GM19468 (cell line): ENCODE measurements around the gene TMEM179B.
A peak's percentile ranks its signal among the peaks of the same experiment; 100 is the strongest.
"Not testable (repeated sequence)": the region's sequence is repeated elsewhere in the genome, so short reads cannot be mapped to it uniquely, and the experiment has no call there.

ENCODE experiments used
- ATAC-seq: cut with Tn5 transposase; IDR thresholded peaks from one replicate; pipeline ENCODE4 v1.9.1; 2021; ENCODE audit warnings: mild to moderate bottlenecking, moderate library complexity, moderate number of reproducible peaks; ENCODE audit not compliant: unreplicated experiment; ENCODE audit errors: extremely low read depth

Gene TMEM179B

DNA sequence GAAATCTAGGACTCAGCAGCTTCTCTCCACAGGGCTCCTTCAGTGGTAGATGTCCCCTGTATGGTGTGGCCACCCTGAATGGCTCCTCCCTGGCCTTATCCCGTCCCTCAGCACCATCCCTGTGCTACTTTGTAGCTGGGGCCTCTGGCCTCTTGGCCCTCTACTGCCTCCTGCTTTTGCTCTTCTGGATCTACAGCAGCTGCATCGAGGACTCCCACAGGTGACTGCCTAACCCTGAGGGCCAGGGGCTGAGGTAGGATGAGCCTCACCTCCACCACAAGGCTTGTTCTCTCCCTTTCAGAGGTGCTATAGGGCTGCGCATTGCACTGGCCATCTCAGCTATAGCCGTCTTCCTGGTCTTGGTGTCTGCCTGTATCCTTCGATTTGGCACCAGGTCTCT, 1.8 kb downstream of the TMEM179B start:
- no peak for ATAC-seq

DNA sequence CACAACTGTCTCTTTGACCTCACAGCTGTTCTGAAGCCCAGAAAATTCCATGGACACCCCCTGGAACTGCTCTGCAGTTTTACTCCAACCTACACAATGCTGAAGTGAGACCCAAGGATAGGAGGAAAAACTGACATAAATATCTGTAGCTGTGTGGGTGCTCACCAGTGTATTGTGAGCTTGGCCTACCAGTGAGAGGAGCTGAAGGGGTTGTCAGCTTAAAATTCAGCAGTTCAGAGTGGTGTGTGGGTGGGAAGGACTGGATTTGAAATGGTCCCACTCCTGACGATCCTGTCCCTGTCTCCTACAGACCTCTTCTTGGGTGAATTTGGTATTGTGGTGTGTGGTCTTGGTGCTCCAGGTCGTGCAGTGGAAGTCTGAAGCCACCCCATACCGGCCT, 2.4 kb downstream of the TMEM179B start:
- ATAC-seq = no peak

DNA sequence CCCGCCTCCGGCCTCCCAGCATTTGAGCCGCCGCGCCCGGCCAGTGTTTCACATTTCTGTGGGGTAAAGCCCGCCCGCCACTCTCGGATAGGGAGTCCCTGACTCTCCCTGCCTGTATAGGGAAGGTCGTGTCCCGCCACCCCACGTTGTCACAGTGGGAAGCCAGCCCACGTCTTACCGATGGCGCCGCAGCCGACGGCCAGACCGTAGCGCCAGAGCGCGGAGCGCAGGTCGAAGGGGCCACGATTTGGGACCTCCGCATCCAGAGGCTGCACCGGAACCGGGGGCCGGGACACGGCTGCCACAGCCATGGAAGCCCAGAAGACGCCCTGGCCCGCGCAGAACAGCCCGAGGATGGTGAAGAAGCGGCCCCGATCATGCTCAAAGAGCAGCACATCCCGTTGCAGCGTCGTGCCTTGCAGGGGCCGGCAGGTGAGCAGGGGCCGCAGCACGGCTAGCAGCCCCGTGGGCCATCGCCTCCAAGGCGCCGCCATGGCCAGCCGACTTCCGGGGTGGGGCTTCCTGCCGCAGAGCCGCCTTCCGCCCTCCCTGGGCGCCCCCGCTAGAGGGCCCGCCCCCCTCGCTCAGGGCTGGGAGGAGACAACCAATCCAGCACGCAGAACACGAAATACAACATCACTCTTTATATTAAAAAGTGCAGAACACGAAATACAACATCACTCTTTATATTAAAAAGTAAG, 4.4 kb downstream of the TMEM179B start, which contains the start of gene TMEM223:
Gene TMEM223, minus strand, starts transcription at position 506 of the 701 bp plus-strand sequence. Its CDS starts 12 bp downstream, at position 494.
- no peak for ATAC-seq

DNA sequence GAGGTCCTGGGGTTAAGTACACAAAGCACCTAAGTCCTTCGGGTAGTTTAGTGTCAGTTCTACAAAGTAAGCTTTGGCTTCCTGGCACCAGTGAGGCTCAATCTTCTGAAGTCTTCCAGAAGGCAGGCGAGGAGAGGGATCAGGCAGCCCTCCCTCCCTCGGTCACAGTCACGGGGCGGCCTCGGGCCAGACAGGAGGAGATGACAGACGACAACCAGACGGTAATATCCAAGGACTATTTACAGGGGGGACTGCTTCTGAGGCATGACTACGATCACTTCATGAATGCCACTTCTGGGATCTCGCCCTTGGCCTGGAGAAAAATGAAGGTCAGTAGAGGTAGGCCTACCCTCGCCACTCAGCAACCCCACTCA, 5.0 kb downstream of the TMEM179B start:
- ATAC-seq = no peak

DNA sequence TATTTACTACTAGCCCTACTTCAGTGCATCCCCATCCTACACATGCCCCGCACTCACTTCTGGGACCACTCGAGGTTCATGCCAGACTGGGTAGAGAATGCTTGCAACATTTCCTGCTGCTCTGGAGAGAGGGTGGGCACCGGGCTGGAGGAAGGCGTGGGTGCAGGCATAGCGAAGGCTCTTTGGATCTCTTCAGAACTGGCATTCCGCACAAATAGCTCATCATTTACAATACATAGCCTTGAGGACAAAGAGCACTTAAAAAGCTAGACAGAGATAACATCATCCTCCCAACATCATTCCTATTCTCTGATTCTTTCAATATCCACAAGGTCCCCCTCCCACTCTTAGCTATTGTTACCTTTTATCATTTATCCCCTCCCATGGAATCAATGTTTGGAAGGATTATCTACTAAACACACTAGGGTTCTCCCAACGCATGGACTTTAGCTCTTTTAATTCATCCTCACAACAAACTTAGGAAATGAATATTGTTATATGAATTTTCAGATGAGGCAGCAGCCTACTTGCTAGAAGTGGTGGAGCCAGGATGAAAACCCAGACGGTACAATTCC, 7.1 kb downstream of the TMEM179B start:
- no peak for ATAC-seq

DNA sequence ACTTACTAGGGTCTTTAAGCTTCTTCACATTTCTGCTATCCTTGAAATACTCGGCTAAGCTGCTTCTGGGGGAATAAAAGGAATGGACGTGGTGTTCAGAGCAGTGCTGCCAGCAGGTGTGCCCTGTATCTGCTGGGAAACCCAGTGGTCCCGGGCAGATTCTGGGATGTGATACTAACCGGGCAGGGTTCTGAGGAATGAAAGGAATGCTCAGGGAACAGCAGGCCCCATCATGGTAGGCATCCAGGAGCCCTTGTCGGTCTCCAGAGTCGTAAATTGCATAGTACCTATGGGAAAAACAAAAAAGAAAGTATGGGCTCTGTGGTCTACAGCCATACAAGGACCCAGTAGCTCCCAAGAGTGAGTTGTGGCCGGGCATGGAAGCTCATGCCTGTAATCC, 9.1 kb downstream of the TMEM179B start:
- no peak for ATAC-seq

DNA sequence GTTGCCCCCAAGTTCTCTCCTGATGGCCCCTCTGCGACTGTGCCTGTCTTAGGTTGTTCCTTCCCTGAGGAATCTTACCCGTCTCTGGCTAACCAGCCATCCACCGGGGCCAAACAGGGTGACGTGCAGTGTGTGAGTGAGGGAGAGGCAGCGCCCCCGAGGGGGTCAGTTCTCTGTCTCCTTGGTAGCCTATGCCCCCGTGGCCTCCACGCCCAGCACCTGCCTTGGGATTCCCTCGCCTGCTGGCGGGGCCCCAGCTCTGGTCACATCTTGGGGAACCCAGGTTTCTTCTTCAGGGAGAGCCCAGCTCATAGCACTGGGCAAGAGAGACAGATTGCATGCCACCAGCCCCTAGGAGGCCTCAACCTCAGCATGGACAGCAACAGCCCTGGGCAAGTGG, 12.3 kb downstream of the TMEM179B start:
- ATAC-seq = no peak

DNA sequence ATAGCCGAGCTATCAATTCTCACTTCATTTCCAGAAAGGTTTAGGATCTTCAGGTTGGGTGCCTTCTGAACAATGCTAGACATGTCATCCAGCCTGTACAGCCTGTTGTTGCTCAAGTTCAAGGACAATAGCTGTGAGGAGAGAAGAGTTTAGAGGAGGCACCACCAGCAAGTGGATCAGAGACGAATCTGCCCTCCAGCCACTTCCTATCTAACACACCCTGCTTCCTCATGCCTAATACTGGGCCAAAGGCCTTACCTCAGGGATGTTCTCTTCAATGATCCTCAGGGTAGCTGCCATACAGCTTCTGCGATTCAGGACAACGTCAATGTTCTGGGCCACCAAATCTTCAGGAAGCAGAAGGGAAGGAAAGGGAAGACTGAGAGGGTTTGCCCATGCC, 13.9 kb downstream of the TMEM179B start:
- no peak for ATAC-seq

DNA sequence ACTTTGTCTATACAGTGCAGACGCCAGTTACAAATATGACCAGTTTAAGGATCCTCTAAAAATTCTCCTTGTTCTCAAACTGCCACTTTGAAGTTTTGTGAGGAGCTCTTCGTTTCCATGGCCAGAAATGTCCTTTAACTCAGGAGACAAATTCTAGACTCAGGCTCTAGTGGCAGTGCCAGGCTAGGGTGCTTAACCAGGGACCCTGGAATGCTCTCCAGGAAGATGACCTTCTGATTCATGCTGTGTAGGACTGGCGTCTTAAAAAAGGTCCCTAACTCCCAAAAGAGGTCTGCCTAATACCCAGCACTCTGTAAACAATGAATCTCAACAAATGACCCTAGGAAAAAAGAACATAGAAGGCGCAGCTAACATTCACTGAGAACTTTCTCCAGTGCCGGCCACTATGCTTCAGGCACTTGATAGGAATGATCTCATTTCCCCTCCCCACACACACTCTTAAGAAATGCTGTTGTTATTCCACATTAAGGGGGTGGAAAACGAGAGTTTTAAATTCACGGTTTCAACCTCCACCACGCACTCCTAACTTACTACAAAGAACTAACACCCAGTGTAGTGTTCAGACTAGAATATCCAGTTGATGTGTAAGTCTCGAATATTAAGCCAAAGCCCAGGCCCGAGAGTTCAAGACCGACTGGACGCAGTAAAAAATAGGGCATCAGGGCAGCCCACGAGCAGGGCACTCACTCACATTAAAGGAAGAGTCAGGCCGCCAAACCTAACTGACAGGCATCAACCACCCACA, 17.3 kb downstream of the TMEM179B start:
- no peak for ATAC-seq

DNA sequence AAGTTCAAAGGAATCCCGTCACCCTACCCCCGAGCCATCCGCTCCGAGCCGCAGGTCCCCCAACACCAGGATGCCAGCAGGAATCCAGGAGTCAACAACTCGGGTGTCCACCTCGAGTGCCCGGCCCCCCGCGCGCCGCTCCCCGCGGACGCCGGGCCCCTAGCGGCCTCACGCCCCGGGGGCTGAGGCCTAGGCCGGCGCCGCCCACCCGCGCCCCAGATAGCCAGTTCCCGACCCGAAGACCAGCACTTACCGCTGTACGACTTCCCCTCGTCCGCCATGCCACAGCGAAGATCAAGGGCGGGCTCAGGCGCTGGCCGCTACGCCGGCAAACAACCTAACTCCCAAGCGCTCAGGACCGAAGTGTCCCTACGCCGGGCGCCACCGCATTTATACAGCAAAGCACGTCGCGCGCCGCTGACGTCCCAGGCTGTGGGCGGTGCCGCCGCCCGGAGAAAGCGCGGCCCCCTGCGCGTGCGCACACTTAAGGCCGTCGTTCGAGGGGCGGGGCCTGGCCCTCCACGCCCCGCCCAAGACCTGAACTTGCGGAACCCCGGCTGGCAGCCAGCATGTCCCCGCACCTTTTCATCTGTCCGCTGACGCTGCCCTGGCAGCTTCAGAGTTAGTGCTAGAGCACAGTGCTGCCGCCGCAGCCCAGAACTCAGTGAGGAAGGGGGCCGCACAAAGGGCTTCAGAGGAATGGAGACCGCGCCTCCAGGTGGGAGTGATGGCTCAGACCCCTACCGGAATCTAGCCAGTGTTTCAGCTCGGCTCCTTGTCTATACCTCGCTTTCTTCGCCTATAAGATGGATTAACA, 18.1 kb downstream of the TMEM179B start, which contains the start of gene NXF1:
Gene NXF1, minus strand, starts transcription at position 365 of the 817 bp plus-strand sequence. Its CDS starts 84 bp downstream, at position 281.
- peak; percentile 65 for ATAC-seq

DNA sequence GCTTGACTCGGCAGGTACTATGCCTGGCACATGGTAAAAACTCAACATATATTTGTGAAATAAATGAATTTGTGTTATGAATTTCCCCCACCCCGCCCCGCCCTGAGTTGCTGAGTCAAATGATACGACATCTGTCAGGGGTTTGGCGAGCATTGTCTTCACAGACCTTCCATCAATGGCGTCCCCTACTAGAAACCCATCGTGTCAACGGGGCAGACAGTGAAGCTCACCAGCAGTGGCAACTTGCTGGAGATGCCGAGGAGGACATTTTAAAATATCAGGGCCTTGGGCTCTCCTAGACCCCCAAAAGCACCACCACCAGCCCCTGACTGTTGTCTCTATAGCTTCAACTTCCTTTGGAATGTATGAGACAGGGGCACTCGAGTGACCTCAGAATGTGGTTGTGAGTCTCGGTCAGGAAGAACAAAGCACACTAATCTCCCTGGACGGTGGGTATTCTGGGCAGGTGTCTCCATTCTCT, 18.8 kb downstream of the TMEM179B start:
- no peak for ATAC-seq

DNA sequence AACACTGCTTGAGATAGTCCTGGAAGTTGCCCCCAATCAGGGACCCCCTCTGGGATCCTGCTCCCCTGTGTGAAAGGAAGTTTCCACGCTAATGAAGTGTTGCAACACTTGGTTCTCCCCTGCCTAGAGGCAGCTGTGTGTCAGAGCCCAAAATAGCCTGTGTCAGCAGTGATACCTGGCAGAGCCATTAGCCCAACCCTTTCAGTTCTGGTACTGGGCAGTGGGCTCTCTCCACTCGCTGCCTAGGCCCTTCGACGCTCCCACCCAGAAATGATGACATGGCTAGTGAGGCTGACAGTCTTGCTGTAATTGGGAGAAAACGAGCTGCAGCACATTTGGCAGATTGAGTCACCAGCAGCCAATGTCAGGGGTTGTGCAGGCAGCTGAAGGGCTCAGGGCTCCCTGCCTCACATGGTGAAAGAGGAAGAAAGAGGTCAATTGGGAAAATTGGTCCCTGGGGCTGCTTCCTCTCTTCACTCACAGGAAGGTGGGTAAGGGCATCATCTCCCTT, 19.5 kb downstream of the TMEM179B start:
- ATAC-seq = no peak

DNA sequence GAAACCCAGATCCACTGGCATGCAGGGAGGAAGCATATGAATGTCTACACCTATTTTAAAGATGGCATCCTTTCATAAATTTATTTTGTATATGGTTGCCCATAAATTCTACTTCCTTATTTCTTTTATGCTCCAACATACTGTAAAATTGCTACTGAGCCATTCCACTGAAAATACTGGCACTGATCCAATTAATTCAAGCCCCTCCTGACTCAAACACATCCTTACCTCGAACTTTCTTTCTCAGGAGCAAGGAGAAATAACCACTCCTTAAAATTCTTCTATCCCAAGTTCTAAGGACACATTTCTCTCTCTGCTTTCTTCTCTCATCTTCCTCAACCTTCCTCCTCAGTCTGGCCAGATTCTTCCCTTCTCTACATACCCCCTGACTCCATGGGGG, 23.5 kb downstream of the TMEM179B start:
- no peak for ATAC-seq

DNA sequence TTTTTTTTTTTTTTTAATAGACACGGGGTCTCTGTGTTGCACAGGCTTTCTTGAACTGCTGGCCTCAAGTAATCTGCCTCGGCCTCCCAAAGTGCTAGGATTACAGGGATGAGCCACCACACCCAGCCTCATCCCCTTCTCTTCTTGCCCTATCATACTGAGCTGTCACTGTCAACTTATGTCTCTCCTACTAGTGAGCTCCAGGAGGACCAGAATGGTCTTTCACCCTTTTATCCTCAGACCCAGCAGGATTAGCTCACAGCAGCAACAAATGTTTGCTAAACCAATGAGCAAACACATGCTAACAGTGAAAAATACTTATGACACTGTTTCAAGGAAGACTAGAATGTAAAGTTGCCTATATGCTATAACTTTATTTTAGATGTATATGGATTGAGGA, 24.5 kb downstream of the TMEM179B start:
- no peak for ATAC-seq

DNA sequence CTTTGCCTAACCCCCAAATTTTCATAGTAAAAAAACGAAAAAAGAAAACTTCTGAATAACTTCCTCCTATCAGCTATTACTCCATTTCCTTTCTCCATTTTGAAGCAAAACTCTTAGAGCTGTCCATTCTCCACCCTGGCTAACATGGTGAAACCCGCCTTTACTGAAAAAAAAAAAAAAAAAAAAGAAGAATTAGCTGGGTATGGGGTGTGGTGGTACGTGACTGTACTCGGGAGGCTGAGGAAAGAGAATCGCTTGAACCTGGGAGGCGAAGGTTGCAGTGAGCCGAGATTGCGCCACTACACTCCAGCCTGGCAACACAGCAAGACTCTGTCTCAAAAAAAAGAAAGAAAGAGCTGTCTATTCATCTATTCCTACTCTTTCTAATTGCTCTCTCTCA, 29.4 kb downstream of the TMEM179B start:
- ATAC-seq = no peak

DNA sequence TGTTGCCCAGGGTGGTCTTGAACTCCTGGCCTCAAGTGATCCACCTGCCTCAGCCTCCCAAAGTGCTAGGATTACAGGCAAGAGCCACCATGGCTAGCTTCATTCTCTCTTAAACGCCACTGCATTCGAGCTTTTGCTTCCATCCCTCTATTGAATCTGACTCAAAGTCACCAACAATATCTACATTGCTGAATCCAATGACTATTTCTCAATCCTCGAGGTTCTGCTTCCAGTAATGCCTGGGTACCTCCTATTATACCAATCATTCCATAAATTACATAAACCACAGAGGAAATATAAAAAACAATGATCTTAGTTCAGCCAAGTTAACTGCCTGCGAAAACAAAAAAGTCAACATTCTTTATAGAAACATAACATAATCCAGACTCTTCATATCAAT, 29.9 kb downstream of the TMEM179B start:
- no peak for ATAC-seq

DNA sequence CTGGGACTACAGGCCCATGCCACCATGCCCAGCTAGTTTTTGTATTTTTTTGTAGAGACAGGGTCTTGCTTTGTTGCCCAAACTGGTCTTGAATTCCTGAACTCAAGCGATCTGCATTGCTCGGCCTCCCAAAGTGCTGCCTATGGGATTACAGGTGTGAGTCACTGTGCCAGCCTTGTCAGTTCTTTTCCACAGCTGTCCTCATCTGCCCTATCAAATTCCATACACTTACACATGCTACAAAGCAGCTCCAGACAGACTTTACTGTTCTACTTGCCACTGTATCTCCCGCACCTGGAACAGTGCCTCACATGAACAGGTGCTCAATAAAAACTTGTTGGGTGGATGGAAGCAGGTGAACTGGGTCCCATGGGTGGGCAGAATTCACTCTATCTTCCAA, 36.5 kb downstream of the TMEM179B start:
- no peak for ATAC-seq

DNA sequence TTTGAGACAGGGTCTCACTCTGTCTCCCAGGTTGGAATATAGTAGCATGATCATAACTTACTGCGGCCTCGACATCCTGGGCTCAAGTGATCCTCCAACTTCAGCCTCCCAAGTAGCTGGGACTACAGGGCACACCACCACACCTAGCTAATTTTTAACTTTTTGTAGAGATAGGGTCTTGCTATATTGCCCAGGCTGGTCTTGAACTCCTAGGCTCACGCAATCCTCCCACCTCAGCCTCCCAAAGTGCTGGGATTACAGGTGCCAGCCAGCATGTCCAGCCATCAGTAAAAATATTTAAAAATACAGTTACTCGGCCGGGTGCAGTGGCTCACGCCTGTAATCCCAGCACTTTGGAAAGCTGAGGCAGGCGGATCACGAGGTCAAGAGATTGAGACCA, 40.9 kb downstream of the TMEM179B start:
- not testable (repeated sequence) for ATAC-seq

DNA sequence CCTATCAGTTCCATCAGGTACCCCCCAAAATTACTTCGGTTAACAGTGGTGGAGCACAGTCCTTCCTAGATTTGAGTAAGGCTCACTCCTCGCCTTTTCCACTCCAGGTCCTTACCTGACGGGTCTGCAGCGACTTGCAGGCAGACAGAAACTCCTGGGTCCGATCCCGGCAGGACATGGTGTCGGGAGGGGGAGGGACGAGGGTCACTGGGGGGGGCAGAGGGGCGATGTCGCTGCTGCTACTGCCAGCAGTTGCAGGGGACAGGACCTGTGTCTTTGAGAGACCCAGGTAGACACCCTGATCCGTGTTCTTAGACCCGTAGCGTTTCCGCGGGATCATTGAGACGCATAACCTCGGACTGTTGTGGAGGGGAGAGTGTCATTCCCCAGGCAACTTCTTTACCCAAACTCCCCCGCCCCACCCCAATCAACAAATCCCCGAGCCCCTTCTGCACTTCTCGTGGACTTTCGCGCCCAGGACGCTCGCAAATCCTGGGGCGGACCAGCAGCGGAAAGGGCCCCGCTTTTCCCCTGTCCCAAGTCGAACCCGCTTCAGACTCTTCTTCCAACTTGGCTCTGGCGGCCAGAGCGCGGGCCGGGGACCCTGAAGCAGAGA, 43.8 kb downstream of the TMEM179B start:
- ATAC-seq = no peak
